Thyroid gland (tissue), 4 donors: ENCODE measurements around the gene C19orf25.

Experiments
- CTCF ChIP-seq, 6 experiments: fragments of 200-600 bp in 3 of 6; fragments of 450-650 bp in 3 of 6; sonication (generic) in 3 of 6; IDR thresholded peaks; one replicate each; pipeline ENCODE4 v1.5.1; 2016 to 2019; ENCODE audit warnings: antibody characterized with exemption in 6 of 6, mild to moderate bottlenecking in 2 of 6, inconsistent platforms in 1 of 6, moderate library complexity in 1 of 6
- POLR2A ChIP-seq, 2 donors: fragments of 450-650 bp; IDR thresholded peaks; one replicate each; pipeline ENCODE4 v1.6.1; 2017; ENCODE audit warnings: antibody characterized with exemption in 2 of 2, mild to moderate bottlenecking in 2 of 2, moderate library complexity in 1 of 2

GRCh38 chr19:1492474-1493006 is 13.5 kb upstream of the C19orf25 start:
- TF ChIP-seq POLR2A (IDR thresholded peaks at IDR 0.05): no peak
- no peak for TF ChIP-seq CTCF (IDR thresholded peaks at IDR 0.05)
